GM21825 (cell line): ENCODE measurements around the gene CLMN.
A peak's percentile ranks its signal among the peaks of the same experiment; 100 is the strongest.

Experiments
- ATAC-seq: cut with Tn5 transposase; IDR thresholded peaks from one replicate; pipeline ENCODE4 v1.9.1; 2021; ENCODE audit warnings: mild to moderate bottlenecking, moderate library complexity; ENCODE audit not compliant: unreplicated experiment

Gene CLMN

DNA sequence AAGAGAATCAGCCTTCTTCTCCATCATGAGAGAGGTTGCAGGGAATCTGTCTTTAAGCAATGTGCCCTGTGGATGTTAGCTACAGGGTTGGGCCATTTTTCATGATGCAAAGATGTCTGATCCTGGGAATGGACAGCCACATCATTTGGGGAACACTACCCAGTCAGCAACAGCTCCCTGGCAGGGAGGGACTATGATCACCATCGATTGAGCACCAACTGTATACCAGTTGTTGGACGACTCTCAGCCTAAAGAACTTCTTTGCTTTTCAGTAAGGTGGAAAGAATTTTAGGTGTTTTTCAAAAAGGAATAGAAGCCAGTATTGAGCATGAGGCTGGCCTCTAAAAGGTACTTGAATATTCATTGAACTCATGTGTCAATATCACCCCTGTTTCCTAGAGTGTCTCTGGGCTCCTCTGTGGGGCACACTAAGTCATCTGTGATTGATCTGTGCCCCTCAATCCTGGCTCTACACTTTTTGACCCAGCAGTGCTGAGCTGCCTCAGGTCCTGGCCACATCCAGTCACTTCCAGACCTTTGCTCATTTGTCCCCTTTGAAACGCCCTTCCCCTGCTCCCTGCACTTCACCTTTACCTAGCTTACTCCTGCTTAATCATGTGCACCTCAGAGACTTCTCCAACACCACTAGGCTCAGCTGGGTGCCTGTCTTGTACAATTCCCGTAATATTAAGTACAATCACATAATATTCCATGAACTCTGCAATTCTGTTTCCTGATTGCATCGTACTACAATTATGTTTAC lies 2.2 kb upstream of the CLMN start:
- no peak for ATAC-seq

DNA sequence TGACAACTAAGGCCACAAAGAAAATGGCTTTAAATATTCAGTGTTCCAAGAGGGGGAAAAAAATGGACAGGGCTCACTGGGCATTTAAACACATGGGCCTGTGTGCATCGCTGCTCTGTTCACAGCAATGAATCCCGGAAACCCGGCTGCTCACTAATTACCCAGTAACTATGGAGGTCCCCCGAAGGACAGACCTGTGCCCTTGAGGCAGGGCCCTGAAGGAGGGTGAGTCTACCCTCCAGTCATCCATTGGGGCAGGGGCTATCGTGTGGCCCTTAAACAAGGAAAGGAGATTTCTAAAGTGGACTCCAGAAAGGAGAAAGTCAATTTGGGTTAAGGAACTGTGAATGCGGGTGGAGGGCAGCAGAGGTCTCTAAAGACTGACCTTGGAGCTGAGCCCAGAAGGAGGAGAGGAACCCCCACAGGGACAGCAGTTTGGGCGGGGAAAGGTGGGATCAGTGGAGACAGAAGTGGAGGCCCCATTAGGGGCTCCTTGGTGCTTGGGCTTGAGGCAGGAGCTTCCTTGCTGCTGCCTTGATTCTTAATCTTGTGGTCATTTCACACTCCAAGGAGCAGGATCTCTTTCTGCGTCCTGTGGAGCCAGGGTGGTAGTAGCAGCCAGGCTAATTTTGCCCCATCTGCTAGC lies 1.4 kb upstream of the CLMN start:
- no peak for ATAC-seq

DNA sequence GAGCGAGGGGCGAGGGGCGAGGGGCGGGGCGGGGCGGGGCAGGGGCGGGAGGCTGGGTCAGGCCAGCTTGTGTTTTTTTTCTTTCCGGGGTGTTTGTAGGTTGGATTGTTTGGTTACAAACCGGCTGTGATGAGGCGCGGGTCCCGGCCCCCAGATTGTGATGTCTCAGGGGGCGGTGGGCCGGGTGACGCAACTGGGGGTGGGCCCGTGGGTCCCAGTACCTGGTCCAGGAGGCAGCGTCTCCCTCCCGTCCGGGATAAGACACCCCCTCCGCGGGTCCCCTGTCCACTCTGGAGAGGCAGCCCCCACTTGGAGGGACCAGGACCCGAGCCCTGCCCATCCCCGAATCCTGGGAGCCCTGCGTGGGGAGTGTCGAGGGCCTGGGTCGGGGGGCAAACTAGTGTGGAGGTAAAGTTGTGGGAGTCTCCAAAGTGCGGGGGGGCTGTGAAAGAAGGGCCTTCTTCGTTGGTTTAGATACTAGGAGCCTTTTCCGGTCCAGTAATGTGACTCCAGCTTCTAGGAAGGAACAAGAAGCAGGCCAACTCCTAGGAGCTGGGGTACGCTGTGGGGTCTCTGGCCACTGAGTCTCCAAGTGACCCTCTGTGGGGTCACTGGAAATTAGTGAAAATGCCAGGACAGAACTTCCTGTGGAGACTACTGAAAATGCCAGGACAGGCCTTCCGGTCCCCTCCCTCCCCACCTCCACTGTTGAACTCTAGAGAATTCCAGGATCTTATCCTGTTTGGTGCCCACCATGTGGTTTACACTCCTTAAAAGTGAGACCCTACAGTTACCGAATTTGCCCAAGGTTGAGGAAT lies 579 bp upstream of the CLMN start:
- ATAC-seq: no peak

DNA sequence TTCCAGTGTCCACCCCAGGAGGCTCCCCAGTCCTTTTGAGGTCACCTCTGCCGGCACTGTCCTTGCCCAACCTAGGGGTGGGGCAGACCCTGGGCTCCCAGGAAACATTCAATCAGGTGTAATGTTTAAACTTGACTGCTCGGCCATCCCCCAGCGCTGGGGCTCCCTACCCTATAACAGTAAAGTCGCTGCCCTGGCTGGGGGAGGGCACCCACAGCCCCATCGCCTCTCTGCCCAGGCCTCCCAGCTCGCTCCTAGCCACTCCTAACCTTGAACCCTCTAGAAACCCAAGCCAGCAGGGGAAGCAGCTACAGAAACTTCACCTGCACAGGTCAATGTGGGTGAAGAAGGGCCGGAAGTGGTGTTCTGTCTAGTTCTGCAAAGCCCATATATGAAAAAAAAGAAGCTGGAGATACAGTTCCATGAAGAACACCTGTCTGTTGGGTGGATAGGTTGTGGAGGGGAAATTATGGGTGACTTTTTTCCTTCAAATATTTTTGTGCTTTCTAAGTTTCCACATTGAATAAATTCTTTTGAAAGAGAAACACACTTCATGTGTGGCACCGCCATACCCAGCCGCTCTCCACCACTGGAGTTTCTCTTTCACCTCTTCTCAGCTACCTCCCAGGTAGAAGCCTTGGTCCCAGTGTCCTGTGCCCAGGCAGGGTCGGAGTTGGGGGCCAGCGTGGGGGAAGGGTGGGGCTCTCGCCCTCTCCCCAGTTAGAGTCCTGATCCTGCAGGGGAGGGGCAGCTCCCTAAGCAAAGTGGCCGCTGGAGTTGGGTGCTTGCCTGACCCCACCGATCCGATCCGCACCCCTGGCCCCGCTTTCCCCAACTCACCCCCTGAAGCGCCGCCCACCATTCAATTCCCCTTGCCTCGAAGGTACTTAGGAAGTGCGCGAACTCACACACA lies 1.1 kb downstream of the CLMN start:
- no peak for ATAC-seq

DNA sequence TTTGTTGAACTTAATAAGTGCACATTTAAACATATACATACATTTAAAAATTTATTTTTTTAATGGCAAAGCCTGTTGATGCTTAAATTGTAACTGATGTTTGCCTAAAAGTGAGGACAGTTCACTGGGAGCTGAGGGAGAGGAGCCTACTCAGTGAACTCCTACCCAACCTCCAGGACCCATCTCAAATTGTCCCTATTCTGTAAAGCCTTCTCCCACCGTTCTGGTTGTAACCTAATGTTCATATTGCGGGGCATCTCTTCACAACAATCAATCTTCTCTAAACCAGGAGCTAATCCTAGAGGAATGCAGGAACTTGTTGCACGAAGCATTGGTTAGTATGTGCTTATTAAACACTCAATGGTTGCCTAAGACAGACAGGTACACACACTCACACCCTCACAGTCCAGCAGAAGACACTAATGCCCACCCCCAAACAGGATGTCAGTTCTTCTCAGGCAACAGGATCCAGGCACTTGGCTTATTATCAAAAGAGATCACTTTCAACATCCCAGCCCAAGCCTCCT lies 1.8 kb downstream of the CLMN start:
- no peak for ATAC-seq

DNA sequence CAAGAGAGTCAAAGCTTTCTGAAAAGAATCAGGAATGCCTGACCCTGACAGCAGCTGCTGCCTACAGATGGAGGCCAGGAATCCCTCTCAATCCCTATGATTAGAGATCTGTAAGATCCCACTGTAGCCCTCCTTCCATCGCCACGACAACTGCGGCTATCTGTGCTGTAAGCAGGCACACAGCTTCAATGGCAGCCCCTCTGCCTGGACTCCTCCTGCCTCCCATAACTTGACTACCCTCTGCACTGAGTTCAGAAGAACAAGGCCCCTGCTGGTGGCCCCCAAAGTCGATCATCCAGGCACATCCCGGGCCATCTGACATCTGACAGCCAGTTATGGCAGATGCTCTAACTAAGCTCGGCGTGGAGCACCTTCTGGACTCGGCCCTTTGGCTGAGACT lies 2.9 kb downstream of the CLMN start:
- ATAC-seq: no peak

DNA sequence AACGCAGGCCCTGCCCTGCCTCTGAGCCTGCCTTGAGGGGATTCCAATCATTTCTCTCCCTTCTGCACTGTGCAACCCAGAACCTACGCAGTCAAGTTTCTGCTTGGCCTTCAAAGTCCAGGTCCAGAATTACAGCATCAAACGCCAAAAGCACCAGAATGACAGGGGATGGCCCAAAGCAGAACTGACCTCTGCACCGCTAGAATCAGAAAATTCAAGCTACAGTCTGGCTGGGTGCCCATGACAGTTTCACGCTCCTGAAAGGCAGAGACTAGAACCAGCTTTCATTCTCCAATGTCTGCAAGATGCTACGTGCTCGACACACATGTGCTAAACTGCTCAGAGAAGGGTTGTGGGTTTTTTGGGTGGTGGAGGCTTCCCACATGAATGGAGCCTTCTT lies 4.1 kb downstream of the CLMN start:
- no peak for ATAC-seq

DNA sequence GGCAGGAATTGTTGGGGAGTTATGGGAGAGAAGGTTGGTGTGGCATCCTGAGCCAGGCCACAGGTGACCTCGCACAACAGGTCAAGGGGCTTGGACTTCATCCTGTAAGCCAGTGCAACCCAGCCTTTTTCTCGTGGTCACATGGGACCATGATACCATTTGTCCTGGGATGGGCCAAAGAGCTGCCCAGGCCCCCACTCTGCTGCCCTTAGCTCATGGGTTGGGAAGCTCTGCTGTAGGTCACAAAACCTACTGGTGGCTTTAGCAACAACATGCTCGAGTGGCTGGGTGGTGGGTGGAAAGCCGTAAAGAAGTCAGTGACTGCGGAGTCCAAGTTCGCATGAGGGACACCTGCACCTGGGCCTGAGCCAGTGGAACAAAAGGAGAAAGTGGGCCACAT lies 4.6 kb downstream of the CLMN start:
- ATAC-seq: no peak

DNA sequence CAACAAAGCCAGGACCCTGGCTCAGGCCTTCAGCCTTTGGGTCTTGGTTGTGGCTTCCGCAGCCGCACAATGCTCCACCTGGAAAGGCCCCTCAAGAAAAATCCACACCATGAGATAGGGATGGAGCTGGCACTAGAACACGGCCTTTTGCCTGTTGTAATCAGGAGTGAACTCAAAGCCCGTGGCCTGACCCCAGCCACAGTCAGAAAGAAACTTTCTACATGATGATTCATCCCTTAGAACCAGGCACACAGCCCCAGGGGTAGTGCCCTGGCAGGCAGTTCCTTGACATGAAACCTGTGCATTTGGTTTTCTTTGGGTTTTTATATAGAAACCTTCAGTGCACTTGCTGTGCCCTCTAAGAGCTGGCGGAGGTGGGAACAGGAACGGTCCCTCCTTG lies 5.1 kb downstream of the CLMN start:
- ATAC-seq: peak; percentile 75

DNA sequence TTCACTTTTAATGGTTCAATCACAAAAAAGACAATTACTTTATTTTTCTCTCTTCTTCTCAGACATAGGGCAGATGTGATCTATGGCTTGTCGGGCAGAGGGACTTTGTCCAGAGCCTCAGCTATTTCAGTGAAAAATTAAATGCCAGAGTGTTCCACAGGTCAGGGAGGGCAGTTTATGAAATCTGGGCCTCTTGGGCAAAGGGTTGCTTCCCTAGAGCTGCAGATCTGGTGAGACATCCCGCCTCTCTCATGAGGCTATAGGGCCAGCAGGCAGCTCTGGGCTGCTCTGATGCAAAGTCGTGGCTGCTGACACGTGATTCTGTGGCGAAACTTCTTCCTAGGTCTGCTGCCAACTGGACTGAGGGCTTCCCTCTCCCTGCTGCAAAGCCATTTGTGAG lies 6.0 kb downstream of the CLMN start:
- ATAC-seq: no peak

DNA sequence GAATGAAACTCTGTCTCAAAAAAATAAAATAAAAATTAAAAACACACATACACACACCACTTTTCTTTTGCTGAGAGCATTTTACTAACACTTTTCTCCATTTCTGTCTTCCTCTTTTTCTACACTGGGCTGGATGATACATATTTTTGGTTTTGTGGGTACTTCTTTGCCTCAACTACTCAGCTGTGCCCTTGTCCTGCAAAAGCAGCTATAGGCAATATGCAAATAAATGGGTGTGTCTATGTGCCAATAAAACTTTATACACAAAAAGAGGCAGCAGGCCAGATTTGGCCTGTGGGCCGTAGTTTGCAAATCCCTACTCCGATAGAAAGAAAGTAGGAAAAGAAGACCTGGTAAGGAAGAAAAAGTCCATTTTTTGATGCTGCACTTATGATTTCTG lies 6.5 kb downstream of the CLMN start:
- no peak for ATAC-seq

DNA sequence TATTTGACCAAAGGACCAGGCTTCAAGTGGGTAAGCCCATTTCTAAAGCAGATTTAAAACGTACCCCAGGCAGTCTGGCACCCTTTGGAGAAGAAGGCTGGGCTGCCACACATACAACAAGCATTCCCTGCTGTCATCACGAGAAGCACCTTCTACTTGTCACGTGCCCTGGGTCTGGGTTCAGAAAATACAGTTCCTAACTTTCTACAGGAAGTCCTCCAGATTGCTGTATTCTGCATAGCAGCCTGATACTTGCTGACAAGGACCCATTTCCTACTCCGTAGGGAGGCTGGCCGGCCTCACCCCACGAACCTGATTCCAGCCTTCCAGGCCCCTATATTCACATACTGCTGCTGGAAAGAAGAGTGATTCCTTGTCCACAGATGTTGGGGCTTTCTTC lies 7.4 kb downstream of the CLMN start:
- no peak for ATAC-seq

DNA sequence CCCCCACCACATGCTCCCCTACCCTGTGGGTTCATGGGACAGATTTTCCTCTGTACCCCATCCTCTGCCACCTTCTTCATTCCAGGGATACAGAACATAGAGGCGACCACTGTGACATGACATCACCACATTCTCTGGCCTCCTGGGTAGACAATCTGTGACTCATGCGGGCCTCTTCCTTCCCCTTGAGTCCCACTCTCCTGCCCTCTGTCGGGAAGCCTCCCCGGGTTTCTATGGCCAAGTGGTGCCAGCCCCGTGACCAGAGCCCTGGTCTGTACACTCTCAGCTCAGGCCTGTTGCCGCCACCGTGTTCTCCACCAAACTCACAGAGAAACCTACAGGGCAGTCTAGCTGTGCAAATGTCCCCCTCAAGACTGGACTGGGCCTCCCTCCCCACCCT lies 8.0 kb downstream of the CLMN start:
- no peak for ATAC-seq

DNA sequence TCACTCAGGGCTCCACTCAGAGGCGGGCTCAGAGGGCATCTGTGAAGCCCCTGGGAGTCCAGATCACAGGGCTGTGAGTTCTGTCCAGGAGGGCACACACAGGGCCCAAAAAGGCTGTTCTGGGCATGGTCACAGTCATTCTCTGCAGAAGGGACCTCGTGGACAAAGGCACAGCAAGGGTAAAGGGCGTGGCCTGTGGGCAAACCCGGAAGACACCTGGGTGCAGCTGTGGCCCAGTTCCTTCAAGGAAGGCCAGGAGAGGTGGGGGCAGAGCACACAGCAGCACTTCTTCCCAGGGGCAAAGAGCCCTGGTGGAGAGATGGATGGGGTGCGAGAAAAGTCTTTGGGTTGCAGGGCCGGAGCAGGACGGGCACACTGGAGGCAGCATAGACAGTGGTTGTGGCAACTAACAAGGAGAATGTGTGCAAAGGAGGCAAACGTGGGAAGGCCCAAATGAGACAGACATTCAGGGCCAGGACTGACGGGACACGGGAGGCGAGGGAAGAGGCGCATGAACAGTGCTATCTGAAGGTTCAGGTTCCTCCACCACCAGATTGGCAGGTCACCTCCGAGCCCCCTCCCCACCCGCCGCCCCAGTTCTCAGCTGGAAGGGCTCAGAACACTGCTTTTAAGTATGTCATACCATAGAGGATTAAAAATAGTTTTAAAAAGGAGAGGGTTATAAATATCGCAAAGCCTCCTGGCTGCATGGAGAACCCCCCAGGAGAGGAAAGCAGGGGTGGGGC lies 8.9 kb downstream of the CLMN start:
- ATAC-seq: no peak

DNA sequence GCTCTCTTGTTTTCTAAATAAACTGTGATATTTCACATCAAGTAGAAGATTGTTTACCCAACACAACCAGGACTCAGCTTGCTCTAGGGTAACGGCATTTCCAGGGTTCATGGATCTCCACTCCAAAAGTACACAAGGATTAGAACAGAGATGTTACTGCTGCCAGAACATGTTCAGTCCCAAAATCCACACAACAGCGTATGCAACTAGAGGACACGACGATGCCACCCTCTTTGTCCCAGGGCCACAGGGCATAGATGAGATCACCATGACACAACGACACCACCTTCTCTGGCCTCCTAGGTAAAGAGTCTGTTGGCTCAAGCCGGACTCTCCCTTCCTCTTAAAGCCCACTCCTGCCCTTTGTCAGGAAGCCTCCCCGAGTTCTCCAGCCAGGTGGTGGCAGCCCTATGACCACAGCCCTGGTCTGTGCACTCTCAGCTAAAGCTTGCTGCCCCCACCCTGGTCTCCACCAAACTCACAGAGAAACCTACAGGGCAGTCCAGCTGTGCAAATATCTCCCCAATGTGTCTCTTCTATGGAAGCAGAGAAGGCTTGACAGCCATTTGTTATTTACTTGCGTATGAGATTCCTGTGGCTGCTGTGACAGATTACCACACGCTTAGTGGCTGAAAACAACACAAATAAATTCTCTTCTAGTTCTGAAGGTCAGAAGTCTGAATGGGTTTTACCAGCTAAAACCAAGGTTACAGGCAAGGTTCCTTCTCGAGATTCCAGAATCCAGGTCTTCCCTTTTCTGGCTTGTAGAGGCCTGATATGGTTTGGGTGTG lies 10.3 kb downstream of the CLMN start:
- no peak for ATAC-seq

DNA sequence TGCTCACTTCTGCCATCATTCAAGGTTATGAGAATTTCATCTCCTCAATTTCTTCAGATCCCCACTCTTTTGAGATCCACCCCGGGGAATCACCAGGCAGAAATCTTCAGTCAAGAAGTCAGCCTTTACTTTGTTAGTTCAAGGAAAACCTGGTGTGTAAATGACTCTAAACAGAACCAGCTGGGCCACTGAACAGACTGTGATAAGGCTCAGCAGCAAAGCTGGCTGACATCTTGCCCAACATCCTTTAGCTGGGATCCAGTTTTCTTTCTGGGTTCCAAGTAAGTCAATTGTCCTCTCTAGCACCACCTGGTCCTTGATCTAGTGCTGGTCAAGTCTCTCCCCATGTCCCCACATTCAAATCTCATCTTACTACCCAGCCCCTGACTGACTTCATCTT lies 11.6 kb downstream of the CLMN start:
- ATAC-seq: no peak

DNA sequence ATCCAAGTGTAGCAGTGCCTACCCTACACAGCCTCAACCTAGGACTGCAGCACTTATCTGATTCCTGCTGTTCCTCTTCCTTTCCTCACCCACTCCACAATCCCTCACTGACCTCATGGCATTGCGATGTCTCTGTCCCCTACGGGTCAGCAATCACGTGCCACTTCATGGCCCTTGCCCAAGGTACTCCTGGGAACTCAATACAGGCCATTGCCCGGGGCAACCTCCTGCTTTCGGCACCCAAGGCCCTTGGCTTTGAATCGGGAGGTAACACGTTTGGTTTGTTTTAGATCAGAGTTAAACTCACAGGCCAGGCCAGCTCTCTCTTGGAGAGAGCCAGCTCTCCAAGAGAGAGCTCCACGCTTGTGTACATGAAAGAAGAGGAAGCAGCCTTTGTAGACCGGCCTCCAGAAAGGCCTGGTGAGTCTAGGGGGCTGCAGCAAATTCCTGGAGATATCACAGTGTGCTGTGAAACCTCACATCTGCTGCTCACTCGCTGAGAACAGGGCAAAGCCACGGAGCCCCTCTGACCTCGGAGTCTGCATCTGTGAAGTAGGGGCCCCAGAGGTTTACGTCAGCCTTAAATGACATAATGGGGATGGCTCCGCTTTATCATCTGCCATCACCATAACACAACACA lies 12.2 kb downstream of the CLMN start:
- ATAC-seq: no peak

DNA sequence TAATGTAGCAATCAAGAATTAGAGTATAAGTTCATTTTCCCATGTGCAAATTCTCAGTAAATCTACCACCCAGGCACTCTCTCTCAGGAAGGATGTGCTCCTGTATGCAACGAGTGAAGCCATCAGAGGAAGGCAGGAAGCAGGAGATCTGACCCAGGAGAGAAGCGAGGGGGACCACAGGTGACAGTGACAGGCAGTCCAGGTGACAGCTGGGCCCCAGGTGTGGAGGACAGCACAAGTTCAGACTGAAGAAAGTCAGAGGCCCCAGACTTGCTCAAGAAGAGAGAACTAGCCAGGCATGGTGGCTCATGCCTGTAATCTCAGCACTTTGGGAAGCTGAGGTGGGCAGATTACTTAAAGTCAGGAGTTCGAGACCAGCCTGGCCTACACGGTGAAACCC lies 13.8 kb downstream of the CLMN start:
- ATAC-seq: no peak

DNA sequence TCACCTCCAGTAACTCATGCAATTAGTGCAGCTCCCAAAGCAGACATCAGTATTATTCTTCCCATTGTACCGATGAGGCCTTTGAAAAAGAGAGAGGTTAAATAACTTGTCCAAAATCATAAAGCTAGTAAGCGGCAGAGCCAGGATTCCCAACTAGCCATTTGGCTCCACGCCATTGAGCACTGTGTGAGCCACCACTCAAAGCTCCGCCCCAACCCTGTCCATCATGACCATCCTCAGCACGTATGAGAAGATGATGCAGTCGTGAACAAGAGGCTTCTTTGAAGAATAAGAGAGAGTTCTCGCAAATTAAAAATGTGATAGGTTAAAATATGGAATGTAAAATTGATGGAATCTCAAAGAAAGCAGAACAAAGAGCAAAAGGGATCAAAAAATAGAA lies 14.6 kb downstream of the CLMN start:
- ATAC-seq: no peak
